ENCODE measurements around the gene CBLN2. TPM values are rescaled to one million over a fixed set of nuclear protein-coding genes. Genes with fewer than 3 reads are reported as not detected.

The CBLN2 gene
- total RNA-seq, 1 experiment from 2014 or later, result not detected

DNA sequence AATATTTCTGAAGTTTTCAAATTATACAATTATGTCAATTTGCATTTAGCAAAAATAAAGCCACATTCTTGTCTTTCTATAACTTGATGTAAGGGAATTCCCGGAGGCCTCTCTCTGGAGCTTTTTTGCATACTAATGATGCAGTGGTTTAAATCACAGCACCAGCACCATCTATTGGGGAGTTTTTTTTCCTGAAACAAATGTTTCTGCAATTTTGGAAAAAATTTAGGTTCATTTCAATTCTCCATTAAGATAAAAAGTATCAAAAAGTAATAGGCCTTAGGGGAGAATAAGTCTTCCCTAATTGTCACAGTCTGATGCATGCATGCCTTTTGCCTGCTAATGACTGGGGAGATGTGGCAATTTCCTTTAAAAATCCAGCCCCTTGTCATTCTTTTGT is 13.5 kb downstream of the CBLN2 start:
- Histone ChIP-seq H3K9me3 (ENCODE audit: control insufficient read depth in 1 of 2, insufficient read depth in 1 of 2, low read depth in 1 of 2, low read length in 2 of 2) (peaks cover 8 to 18% of the 10 kb centered on the region in 2 experiments; a peak in 2 of 4 replicates), H3K4me3 (replicated peaks in 1 of 2; ENCODE audit: low read depth in 1 of 2, low read length in 2 of 2) (no peak overlapping the region), H3K4me1 (ENCODE audit: control insufficient read depth in 1 of 2, insufficient read depth in 2 of 2, low read length in 2 of 2) (no peaks in the 10 kb centered on the region), H3K79me2 (ENCODE audit: insufficient read depth, low read length) (no peaks in the 10 kb centered on the region), H2AFZ (ENCODE audit: low read depth, low read length, poor library complexity, severe bottlenecking) (no peak overlapping the region), H3K27me3 (ENCODE audit: insufficient read depth, low read length) (no peaks in the 10 kb centered on the region), H3K4me2 (ENCODE audit: low read length) (no peak overlapping the region), H3K27ac (ENCODE audit: low read depth, low read length) (no peak overlapping the region), H4K20me1 (ENCODE audit: insufficient read depth) (no peaks in the 10 kb centered on the region), H3K36me3 (ENCODE audit: control insufficient read depth in 1 of 2, insufficient read depth in 2 of 2, low read length in 2 of 2) (no peaks in the 10 kb centered on the region), H3K9me2 (ENCODE audit: insufficient read depth) (no peaks in the 10 kb centered on the region), H3K9ac (ENCODE audit: low read length) (no peak overlapping the region)
- TF ChIP-seq ZFX (IDR thresholded peaks at IDR 0.05) (no peak), EGR1 (IDR thresholded peaks at IDR 0.05; ENCODE audit: low read depth) (no peak), POLR2A (IDR thresholded peaks at IDR 0.05; ENCODE audit: borderline replicate concordance, extremely low read depth, insufficient read depth, insufficient read length) (no peak), CEBPB (IDR thresholded peaks at IDR 0.05; ENCODE audit: low read depth) (no peak), POLR2AphosphoS5 (IDR thresholded peaks at IDR 0.05; ENCODE audit: low read depth, low read length) (no peak), SP1 (IDR thresholded peaks at IDR 0.05; ENCODE audit: low read depth) (no peak), TCF7L2 (IDR thresholded peaks at IDR 0.05; ENCODE audit: borderline replicate concordance, extremely low read depth, insufficient read depth, insufficient read length) (no peak), ZNF274 (IDR thresholded peaks at IDR 0.05; ENCODE audit: low read depth, low read length) (no peak), EZH2 (IDR thresholded peaks at IDR 0.05) (no peak), RAD21 (IDR thresholded peaks at IDR 0.05; ENCODE audit: low read depth) (no peak), SIN3A (IDR thresholded peaks at IDR 0.05; ENCODE audit: low read depth) (no peak), ELF1 (IDR thresholded peaks at IDR 0.05; ENCODE audit: borderline replicate concordance, low read depth) (no peak), SRF (IDR thresholded peaks at IDR 0.05; ENCODE audit: low read depth) (no peak)
- TF ChIP-seq, protein P1, sequence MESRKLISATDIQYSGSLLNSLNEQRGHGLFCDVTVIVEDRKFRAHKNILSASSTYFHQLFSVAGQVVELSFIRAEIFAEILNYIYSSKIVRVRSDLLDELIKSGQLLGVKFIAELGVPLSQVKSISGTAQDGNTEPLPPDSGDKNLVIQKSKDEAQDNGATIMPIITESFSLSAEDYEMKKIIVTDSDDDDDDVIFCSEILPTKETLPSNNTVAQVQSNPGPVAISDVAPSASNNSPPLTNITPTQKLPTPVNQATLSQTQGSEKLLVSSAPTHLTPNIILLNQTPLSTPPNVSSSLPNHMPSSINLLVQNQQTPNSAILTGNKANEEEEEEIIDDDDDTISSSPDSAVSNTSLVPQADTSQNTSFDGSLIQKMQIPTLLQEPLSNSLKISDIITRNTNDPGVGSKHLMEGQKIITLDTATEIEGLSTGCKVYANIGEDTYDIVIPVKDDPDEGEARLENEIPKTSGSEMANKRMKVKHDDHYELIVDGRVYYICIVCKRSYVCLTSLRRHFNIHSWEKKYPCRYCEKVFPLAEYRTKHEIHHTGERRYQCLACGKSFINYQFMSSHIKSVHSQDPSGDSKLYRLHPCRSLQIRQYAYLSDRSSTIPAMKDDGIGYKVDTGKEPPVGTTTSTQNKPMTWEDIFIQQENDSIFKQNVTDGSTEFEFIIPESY (IDR thresholded peaks at IDR 0.05; ENCODE audit: extremely low read depth, insufficient replicate concordance, low read length), result no peak
- TF ChIP-seq, protein P2, sequence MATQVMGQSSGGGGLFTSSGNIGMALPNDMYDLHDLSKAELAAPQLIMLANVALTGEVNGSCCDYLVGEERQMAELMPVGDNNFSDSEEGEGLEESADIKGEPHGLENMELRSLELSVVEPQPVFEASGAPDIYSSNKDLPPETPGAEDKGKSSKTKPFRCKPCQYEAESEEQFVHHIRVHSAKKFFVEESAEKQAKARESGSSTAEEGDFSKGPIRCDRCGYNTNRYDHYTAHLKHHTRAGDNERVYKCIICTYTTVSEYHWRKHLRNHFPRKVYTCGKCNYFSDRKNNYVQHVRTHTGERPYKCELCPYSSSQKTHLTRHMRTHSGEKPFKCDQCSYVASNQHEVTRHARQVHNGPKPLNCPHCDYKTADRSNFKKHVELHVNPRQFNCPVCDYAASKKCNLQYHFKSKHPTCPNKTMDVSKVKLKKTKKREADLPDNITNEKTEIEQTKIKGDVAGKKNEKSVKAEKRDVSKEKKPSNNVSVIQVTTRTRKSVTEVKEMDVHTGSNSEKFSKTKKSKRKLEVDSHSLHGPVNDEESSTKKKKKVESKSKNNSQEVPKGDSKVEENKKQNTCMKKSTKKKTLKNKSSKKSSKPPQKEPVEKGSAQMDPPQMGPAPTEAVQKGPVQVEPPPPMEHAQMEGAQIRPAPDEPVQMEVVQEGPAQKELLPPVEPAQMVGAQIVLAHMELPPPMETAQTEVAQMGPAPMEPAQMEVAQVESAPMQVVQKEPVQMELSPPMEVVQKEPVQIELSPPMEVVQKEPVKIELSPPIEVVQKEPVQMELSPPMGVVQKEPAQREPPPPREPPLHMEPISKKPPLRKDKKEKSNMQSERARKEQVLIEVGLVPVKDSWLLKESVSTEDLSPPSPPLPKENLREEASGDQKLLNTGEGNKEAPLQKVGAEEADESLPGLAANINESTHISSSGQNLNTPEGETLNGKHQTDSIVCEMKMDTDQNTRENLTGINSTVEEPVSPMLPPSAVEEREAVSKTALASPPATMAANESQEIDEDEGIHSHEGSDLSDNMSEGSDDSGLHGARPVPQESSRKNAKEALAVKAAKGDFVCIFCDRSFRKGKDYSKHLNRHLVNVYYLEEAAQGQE (IDR thresholded peaks at IDR 0.05; ENCODE audit: low read depth), result no peak
- ChIA-PET CTCF (no interaction called here), RAD21 (ENCODE audit: low non-redundant PET in 1 of 2, low total read pairs in 2 of 2, uncharacterized antibody in 2 of 2, unreplicated experiment in 2 of 2) (no interaction called here), POLR2A (no interaction called here)
- intact Hi-C loops (cut with micrococcal nuclease), result no loop called here
- BruUV-seq (replicated peaks), result no TSS peak
- DNase-seq (ENCODE audit: low read depth, low spot score), result no peak
- ATAC-seq, result no peak
